COLO668 (cell line): ENCODE results near the gene CASZ1.

Experiments
- DNase-seq: peaks from one replicate; lab custom pipeline; 2025; ENCODE audit not compliant: unreplicated experiment; lab: John Stamatoyannopoulos, UW

Gene CASZ1

DNA sequence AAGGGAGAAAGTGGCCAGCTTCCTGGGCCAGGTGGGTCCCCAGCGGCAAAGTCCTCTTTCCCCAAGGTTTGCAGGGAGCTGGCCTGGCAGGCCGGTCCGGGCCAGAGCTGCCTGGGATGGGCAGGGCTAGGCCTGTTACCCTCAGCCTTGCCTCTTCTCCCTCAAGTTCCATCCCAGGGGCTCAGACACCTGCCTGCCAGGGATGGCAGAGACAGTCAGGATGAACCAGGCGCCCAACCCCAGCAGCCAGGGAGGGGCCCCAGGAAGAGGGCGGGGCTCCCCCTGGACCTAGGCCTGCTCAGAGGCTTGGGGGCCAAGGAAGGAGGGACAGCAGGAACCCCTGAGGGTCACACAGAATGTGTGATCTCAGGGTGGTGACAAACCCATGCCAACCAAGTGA is 120.6 kb downstream of the CASZ1 start:
- peak; percentile 82 for DNase-seq

DNA sequence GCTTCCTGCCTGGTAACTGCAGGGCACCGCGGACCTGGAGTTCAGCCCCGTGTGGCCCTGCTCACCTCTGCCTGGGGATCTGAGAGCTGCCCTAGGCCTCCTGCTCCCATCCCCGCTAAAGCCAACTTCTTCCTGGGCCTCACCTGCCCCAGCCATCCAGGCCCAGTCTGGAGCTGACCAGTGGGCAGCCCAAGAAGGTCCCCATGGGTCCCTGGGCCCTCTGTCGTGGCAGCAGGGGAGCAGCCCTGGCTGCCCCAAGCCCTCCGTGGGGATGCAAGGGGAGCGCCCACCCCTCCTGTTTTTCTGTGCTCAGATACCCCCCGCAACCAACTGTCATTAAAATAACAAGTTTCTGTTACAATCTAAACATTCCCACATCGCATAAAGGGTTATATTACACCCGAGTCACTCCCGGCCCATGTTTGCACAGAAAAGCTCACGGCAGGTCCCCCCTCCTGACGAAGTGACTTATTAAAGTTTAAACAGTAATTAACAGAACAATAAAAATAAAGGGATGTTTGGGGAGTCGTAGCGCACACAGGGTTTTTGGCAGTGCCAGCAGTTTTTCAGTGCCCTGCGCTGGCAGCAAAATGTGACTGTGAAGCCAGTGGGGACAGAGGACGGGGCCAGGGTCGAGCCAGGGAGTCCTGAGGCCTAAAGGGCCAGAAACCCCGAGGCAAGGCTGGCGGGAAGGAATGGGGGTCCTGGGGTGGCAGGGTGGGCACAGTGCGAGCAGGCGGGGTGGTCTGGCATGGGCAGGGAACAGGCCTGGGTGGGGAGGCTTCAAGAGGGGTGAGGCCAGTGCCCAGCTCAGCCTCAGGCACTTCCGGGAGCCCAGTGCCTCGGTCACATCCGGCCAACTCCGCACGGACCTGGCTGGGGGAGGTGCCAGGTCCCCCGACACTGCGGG is 121.5 kb downstream of the CASZ1 start:
- DNase-seq = peak; percentile 88

DNA sequence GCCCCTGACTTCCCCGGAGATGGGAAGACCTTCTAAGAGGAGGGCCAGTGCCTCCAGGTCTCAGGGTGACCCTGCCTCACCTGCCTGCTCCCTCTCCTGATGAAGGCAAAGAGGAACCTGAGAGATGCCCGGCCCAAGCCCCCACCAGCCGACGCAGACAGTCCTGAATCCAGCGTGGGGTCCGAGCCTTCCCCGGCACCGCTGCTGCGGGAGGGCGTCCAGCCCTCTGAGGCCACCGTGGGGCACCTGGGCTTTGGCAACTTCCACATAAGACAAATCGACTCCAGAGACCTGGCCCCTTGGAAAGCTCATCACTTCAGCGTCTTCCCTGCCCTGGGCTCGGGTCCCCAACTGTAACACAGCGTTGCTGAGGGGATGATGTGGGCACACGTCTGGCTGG is 122.2 kb downstream of the CASZ1 start:
- no peak for DNase-seq

DNA sequence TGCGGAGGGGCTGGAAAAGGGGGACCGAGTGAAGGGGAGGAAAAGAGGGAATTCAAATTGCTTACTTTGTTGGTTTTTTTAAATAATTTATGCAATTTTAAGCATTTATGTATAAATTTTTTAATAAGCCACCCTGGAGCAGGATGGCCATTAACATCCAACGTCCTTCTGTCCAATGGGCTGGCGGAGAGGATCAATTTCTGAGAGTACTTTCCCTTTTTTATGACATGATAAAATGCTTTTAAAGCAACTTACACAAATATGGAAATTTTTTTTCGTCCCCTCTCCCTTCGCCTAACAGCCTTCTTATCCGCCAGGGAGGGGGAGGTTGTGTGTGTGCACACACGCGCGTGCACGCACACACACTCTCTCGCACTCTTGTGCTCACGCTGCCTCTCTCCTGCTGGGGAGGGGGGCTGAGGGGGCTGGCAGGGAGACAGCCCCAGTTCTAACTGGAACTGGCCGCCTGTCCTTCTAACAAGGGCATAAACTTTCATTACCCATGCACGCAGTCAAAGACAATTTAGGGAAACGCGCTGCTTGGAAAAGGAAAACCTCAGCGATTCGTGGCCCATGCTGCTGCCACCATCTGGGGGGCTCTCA is 123.2 kb downstream of the CASZ1 start:
- no peak for DNase-seq

DNA sequence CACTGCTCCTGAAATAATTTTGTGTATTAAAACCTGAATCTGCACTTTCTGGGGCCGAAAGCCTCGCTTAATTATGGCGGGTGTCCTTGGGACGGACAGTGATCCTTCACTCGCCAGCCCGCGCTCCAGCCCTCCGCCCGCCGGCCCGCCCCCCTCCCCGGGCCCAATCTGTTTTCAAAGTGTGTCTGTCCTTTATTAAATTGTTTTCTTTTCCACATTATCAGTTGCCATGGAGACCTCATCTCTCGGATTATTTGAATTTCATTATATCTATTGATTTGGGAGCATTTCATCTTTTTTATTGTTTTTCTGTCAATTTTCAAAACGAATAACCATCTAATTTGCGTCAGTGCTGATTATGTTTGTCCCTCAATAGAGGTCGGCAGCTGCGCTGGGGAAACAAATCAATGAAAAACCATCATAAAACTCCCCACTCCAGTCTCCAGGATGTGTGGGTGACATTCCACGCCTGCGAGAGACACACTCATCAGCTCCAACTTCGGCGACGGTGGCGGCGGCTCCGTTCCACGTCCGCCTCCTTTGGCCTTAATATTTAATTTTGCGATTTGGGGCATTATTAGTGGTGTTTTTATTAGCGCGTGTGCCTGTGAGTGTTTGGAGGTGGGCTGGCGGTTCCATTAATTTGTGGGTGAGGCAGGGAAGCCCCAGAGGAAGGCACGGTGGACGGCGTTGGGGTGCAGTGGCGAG is 123.9 kb downstream of the CASZ1 start:
- DNase-seq = peak; percentile 57

DNA sequence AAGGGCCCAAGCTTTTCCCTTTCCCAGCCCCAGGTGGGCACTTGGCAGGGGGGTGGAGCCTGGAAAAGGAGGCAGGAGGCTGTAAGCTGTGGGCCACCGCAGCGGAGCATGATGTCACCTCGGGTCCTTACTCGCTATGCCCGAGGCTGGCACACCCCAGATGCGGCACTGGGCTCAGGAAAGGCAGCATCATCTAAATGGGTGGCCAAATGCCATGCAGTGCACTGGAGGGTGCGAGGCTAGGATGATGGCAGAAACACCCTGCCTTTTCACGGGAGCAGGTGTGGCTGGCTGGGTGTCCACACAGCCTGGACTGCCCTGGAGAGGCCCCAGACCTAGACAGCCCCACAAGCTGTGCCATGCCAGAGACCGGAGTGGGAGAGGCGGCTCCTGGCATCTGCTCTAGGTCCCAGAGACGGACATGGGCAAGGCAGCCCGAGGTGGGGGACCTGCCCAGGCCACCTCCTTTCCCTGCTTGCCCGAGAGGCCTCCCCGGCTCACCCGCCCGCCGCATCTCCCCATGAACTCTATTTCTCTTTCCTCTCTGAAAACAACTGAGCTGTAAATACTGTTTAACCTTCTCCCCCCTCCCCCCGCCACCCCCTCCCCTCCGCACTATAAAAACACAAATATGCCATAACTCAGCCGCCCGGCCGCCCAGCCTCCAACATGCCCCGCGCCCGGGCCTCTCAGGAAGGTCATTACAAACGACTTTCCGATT is 124.7 kb downstream of the CASZ1 start:
- DNase-seq = peak; percentile 95

DNA sequence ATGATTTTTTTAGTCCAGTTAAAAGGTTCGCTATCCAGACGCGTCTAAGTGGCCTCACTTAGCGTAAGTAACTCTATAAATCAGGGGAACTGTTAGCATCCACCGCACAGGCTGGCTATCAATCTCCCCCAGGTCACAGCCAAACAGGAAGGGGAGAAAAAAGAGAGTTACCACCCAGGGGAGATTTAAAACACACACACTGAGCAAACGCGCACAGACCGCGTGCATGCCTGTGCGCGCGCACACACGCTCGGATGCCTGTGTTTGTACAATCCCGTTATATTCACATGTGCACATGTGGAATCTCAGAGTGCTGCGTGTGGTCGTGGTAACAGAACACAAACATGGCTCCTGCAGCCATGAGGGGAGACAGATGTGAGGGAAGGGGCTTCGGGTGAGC is 125.4 kb downstream of the CASZ1 start:
- DNase-seq = peak; percentile 80

DNA sequence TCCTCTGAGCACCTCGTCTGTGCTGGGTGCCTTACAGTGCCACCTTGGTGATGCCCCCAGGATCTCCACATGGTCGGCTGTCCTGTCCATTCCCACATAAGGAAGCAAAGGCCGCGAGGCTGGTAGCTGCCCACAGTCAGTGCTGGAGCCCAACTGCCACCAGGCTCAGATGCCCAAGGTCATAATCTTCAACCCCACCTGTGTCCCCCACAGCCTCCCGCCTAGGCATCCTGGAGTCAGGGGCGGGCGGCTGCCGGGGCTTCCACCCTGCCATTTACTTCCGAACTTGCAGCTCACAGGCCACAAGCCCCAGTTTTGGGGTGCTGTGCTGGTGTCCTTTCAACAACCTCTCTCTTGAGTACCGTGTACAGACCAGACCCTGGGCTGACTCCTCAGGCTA is 126.3 kb downstream of the CASZ1 start:
- DNase-seq = no peak

DNA sequence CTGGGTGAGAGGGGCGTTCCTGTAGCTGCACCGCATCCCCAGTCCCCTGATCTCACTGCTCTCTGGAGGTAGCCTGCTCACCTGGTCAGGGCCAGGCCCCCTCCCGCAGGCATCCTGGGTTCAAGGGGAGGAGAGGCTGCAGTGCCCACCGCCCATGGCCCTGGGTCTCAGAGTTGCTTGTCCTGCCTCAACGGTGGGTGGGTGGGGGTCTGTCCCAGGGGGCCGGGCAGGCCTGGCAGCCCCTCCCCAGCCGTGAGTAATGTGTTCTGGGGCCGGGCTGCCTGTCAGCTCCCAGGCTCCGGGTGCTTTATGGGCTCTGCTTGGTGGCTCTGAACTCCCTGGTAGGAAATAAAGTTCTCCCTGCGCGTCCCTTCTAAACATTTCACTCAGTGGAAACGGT is 126.9 kb downstream of the CASZ1 start:
- no peak for DNase-seq

DNA sequence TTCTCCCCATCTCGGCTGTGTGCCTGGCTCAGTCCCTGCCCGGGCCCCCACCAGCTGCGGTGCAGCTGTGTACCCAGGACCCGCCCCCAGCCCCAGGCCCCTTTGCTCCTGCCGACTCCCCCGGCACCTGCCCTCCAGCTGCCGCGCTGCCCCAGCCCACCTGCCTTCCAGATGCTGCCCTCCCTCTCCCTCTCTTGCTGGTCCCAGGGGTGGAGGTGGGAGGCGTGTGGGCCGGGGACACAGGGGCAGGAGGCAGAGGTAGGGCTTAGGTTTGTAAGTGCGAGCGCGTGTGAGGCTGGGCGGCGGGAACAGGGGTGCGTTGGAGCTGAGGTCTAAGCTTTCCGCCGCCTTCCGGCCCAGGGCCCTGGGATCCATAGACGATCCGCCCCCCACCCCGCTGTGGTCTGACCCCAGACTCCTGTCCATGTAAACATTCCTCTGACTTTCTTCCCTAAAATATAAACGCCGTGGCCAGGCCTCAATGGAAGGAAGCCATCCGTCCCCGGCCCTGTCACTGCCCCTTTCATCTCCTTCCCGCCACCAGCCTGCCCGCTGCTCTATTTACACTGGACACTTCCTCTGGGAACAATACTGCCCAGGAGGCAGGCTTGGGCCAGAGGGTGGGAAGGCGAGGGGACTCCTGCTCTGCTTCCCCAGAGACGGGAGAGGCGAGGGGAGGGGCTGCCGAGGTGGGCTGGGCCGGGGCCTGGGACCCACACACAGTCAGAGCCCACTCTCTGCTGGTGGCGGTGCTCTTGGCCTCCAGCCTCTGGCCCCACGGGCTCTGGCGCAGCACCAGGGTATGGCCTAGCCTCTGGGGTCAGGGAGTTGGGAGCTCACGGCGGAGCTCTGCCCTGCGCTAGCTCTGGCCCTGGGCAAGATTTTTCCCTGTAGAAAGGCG is 128.3 kb downstream of the CASZ1 start:
- DNase-seq = peak; percentile 99

DNA sequence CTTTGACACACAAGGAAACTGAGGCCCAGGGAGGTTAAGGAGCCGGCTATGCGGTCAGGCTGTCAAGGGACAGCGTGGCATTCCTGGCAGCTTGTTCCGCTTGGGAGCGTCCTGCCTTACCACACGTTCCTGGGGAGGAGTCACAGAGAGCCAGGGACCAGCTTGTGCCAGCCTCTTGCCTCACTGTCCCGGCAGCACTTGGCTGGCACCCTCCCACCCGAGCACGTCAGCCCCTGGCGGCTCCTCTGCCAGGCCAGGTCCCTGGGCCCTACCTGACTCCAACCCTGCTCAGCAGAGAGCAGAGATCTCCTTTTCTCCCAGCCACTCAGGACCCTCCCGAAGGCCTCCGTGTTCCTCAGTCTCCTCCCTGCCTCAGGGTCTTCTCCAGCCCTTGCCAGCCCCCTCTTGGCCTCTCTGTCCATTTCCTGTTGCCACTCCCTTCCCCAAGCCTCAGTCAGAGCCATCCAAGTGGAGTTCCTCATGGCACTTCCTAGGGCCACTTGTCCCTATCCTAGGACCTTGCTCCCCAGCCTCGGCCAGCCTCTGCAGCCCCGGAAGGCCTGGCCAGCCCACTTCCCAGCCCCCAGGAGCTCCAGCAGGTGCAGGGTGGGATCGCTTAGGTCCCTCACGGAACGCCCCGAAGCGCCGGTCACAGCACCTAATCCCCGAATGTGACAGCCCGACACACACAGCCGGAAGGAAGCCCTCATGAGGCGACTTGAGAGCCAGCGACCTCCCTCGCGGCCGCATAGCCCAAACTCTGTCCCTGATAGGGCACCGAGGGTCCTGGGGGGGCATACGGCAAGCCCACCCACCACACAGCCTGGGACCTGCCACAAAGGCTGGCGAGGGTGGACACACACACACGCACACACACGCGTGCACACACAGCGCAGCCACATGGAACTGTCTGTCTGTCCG is 130.3 kb downstream of the CASZ1 start:
- DNase-seq = no peak

DNA sequence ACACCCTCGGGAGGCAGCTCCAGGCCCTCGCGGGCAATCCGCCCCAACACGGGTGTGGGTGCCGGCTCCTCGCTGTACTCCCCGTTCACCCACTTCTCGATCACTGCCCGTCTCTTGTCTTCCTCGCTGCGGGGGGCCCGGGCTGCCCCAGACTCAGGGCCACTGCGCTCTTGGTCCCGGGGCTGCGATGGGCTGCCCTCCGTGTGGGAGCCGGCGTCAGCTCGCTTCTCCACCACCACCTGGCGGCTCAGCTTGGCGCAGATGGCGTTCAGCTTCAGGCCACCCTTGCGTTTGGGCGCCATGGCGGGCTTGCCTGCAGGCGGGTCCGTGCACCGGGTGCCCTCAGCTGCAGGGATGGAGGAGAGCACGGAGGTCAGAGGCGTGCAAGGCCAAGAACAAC is 131.2 kb downstream of the CASZ1 start:
- no peak for DNase-seq

DNA sequence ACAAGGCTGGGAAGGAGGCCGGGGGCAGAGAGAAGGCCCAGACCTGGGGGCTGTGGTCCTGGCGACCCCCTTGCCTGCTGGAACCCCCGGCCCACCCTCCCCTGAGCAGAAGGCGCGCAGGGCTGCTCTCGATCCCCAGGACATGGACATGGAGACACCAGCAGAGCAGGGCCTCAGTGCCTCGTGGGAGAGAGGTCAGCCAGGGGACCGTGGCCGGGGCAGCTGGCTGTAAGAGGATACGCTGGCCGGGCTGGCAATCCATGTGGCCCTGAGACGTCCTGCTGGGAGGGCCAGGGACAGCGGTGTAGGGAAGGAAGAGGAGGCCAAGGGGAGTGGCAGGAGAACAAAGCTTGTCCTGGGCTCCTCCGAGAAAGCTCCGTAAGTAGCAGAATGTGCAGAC is 132.2 kb downstream of the CASZ1 start:
- no peak for DNase-seq

DNA sequence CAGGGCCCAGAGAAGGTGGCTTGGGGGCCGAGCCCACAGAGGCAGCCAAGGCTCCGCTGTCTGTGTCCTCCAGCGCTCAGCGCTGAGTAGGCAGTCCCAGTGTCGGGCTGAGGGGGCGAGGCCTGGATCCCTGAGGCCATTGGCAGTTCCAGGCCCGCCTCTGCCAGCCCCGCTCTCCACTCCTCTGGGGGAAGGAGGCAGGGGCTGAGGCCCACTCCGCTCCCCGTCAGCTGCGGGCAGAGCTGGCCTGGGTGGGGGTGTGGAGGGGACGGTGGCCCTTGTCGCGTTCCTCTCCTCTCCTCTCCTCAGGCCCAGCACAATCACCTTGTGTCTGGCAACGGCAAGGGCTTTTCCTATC is 132.8 kb downstream of the CASZ1 start:
- DNase-seq = no peak

DNA sequence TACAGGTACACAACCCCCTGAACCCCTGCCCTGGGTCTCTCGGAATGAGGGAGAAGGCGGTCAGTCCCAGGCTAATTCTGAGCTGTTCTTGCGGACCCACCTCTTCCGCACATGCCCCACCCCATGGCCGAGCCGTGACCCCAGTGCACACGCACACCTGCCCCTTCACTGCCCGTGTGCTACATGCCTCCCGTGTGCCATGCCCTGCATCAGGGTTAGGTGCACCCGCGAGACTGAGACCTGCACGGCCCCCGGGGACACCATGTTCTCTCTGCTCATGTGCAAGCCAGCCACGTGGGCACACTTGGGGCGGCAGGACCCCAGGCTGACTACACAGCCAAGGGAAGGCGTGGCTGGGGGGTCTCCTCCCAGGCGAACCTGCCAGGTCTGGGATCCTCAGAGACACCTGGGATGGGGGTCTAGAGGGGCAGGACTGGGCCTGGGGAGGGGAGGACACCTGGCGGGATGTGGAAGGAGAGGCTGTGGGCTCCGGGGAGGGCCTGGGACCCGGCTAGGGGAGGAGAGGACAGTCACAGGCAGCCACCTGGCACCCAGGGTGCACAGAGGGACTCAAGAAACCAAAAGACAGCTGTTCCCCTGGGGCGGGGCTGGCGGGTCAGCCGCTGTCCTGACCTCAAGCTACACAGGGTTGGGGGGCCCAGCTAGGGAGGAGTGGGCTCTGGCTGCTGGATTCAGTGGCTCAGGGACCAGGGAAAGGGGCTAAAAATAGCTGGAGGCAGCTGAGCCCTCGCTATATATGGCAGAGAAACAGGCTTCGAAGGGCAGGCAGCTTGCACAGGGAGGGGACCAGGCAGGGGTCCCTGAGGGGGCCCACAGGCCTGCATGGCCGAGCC is 133.4 kb downstream of the CASZ1 start:
- DNase-seq = no peak

DNA sequence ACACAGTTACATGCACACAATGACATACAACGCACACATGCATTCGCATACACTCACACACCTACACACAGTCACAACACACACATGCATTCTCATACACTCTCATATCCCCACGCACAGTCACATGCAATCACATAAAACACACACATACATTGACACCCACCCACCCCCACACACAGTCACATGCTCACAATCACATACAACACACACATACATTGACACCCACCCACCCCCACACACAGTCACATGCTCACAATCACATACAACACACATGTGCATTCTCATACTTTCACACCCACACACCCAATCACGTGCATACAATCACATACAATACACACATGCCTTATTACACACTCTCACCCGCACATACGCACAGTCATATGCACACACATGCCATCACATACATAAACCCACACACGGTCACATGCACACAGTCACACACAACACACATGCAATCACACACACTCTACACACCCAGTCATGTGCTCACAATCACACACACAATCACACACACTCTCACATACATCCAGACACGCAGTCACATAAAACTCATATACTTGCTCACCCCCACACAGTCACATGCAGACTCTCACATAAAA is 134.3 kb downstream of the CASZ1 start:
- DNase-seq = no peak

DNA sequence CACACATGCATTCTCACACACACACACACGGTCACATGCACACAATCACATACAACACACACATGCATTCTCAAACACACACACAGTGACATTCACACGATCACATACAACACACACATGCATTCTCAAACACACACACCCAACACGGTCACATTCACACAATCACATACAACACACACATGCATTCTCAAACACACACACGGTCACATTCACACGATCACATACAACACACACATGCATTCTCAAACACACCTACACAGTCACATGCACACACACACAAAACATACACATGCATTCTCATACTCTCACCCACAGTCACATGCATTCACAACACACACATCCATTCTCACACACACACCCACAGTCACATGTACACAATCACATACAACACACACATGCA is 135.0 kb downstream of the CASZ1 start:
- no peak for DNase-seq
